Tibial artery (tissue), 4 donors: ENCODE results near the gene DMXL1.

ENCODE experiments used
- DNase-seq, 2 donors: peaks; one replicate each; pipeline ENCODE4 v3.0.0-alpha.2; 2019
- H3K27ac ChIP-seq, 2 donors: fragments of 200-600 bp; sonication (generic) in 1 of 2; 1 replicate in 1 of 2; 2 replicates in 1 of 2; pipeline ENCODE4 v1.5.1; 2018 to 2019; ENCODE audit warnings: mild to moderate bottlenecking in 1 of 2
- H3K27me3 ChIP-seq, 2 donors: fragments of 200-600 bp; sonication (generic) in 1 of 2; one replicate each; pipeline versions ENCODE4 v1.5.1 to v1.6.0; 2016 to 2019
- H3K36me3 ChIP-seq, 3 donors: fragments of 200-600 bp; sonication (generic) in 2 of 3; one replicate each; pipeline ENCODE4 v1.5.1; 2016 to 2019; ENCODE audit warnings: mild to moderate bottlenecking in 2 of 3
- H3K4me1 ChIP-seq, 4 donors: fragments of 200-600 bp; sonication (generic) in 2 of 4; 1 replicate in 3 of 4; 2 replicates in 1 of 4; pipeline ENCODE4 v1.5.1; 2016 to 2019
- H3K4me3 ChIP-seq, 2 donors: fragments of 200-600 bp; sonication (generic) in 1 of 2; 1 replicate in 1 of 2; 2 replicates in 1 of 2; pipeline ENCODE4 v1.5.1; 2018 to 2019; ENCODE audit warnings: mild to moderate bottlenecking in 2 of 2
- H3K9me3 ChIP-seq, 3 donors: fragments of 200-600 bp; sonication (generic) in 1 of 3; one replicate each; pipeline ENCODE4 v1.5.1; 2016 to 2019
- intact Hi-C: fragments of 100-400 bp; cut with DNase I; formaldehyde crosslinking; loops from one replicate; pipeline ENCODE4 v1.15.0; 2023; ENCODE audit warnings: low total_unique reads
- TF ChIP-seq, protein P1 (sequence below), 2 experiments: fragments of 200-600 bp in 1 of 2; fragments of 450-650 bp in 1 of 2; IDR thresholded peaks; one replicate each; pipeline ENCODE4 v1.5.1; 2017 to 2019; ENCODE audit warnings: antibody characterized with exemption in 2 of 2, mild to moderate bottlenecking in 1 of 2, moderate library complexity in 1 of 2

Gene DMXL1

GRCh38 chr5:119292701-119293515, 222.0 kb downstream of the DMXL1 start:
- Histone ChIP-seq H3K9me3 (no peaks in the 10 kb centered on the region), H3K27me3 (no peaks in the 10 kb centered on the region), H3K4me1 (peaks cover 0 to 43% (median 18%) of the 10 kb centered on the region in 4 donors), H3K36me3 (no peaks in the 10 kb centered on the region), H3K27ac (no peak overlapping the region), H3K4me3 (no peak overlapping the region)
- intact Hi-C loops, result no loop called here
- TF ChIP-seq, protein P1, sequence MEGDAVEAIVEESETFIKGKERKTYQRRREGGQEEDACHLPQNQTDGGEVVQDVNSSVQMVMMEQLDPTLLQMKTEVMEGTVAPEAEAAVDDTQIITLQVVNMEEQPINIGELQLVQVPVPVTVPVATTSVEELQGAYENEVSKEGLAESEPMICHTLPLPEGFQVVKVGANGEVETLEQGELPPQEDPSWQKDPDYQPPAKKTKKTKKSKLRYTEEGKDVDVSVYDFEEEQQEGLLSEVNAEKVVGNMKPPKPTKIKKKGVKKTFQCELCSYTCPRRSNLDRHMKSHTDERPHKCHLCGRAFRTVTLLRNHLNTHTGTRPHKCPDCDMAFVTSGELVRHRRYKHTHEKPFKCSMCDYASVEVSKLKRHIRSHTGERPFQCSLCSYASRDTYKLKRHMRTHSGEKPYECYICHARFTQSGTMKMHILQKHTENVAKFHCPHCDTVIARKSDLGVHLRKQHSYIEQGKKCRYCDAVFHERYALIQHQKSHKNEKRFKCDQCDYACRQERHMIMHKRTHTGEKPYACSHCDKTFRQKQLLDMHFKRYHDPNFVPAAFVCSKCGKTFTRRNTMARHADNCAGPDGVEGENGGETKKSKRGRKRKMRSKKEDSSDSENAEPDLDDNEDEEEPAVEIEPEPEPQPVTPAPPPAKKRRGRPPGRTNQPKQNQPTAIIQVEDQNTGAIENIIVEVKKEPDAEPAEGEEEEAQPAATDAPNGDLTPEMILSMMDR (IDR thresholded peaks at IDR 0.05), result no peak
- DNase-seq, result no peak

DNA sequence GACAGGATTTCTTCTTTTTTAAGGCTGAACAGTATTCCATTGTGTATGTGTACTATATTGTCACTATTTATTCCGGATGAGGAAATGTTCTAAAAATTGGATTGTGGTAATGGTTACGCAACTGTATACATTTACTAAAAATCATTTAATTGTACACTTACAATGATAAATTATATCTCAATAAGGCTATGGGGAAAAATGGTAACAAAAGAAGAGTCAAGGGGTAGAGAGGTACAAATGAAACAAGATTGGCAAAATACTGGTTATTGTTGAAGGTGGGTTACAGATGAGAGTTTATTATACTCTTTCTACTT, 222.6 kb downstream of the DMXL1 start:
- Histone ChIP-seq H3K36me3 (no peaks in the 10 kb centered on the region), H3K9me3 (no peaks in the 10 kb centered on the region), H3K27me3 (no peaks in the 10 kb centered on the region), H3K4me3 (no peak overlapping the region), H3K4me1 (peaks cover 0 to 37% (median 14%) of the 10 kb centered on the region in 4 donors), H3K27ac (no peak overlapping the region)
- intact Hi-C loops, result no loop called here
- TF ChIP-seq, protein P1 (IDR thresholded peaks at IDR 0.05), result no peak
- no peak for DNase-seq
